Body of pancreas (tissue), 4 donors: ENCODE results near the gene HOTAIR.

Source experiments
- POLR2A ChIP-seq, 3 donors: fragments of 450-650 bp; IDR thresholded peaks; one replicate each; pipeline ENCODE4 v1.6.1; 2016; ENCODE audit warnings: antibody characterized with exemption in 3 of 3, mild to moderate bottlenecking in 2 of 3
- TF ChIP-seq, protein P1 (sequence below), 7 experiments: fragments of 450-650 bp in 4 of 7; fragments of 200-600 bp in 3 of 7; sonication (generic) in 3 of 7; IDR thresholded peaks; one replicate each; pipeline ENCODE4 v1.5.1; 2016 to 2019; ENCODE audit warnings: antibody characterized with exemption in 7 of 7

GRCh38 chr12:53942467-53942997 lies 32.2 kb downstream of the HOTAIR start:
- TF ChIP-seq, protein P1, sequence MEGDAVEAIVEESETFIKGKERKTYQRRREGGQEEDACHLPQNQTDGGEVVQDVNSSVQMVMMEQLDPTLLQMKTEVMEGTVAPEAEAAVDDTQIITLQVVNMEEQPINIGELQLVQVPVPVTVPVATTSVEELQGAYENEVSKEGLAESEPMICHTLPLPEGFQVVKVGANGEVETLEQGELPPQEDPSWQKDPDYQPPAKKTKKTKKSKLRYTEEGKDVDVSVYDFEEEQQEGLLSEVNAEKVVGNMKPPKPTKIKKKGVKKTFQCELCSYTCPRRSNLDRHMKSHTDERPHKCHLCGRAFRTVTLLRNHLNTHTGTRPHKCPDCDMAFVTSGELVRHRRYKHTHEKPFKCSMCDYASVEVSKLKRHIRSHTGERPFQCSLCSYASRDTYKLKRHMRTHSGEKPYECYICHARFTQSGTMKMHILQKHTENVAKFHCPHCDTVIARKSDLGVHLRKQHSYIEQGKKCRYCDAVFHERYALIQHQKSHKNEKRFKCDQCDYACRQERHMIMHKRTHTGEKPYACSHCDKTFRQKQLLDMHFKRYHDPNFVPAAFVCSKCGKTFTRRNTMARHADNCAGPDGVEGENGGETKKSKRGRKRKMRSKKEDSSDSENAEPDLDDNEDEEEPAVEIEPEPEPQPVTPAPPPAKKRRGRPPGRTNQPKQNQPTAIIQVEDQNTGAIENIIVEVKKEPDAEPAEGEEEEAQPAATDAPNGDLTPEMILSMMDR (IDR thresholded peaks at IDR 0.05), result no peak
- no peak for TF ChIP-seq POLR2A (IDR thresholded peaks at IDR 0.05)
